Measurements from ENCODE around the gene MYO1C.
"Not testable (repeated sequence)": the region's sequence is repeated elsewhere in the genome, so short reads cannot be mapped to it uniquely, and the experiment has no call there.

The MYO1C gene

DNA sequence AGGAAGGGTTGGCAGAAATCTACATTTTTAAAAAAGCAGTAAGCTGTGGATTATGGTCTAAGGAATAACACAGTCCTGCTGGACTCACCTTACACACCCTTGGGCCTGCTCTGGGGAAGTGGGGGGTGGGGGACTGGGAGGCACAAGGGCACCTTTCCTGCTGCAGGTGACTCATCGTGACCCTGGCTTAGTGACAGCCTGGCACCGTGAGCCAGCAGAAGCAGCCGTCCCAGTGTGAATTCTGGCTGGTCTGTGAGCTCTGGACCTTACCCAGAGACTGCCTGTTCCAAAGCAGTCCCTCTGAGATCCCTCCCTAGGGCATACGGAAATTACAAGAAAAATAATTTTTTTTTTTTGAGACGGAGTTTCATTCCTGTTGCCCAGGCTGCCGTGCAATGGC lies 32.3 kb downstream of the MYO1C start:
- no peak for DNase-seq

DNA sequence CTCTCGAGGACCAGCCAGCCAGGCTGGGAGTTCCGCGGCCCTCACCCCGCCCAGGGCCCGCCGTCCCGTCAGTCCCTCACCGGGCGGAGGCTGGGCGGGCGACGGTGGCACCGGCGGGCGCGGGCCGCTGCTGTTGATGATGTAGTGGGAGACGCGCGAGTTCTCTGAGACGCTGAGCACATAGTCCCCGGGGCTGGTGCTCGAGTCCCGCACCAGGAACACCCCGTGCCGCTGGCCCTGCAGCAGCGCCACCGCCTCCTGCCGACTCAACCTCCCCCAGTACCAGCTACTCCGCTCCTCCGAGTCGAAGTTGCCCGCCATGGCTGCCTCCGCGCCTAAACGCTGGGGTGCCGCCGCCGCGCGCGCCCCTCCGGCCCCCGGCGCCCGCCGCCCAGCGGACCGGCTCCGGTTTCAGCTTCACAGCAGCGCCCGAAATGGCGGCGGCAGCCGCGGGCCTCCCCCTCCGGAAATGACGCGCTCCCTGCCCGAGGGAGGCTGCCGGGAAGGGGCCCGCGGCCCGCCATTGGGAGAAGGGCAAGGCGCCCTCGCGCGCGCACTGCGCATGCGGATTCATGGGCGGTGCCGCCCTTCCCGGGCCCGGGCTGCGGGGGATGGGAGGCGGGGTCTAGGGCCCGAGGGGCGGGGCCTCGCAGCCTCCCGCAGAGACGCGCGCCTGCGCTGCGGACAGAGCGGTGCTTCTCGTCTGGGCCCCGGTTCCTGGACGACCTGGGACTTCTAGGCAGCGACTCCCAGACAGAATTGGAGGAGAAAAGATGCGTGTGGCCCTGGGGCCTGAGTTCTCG lies 36.5 kb downstream of the MYO1C start, which contains the start of gene CRK:
Gene CRK, minus strand, starts transcription at position 436 of the 803 bp plus-strand sequence. Its CDS starts 115 bp downstream, at position 321.
- peak; percentile 73 for DNase-seq

DNA sequence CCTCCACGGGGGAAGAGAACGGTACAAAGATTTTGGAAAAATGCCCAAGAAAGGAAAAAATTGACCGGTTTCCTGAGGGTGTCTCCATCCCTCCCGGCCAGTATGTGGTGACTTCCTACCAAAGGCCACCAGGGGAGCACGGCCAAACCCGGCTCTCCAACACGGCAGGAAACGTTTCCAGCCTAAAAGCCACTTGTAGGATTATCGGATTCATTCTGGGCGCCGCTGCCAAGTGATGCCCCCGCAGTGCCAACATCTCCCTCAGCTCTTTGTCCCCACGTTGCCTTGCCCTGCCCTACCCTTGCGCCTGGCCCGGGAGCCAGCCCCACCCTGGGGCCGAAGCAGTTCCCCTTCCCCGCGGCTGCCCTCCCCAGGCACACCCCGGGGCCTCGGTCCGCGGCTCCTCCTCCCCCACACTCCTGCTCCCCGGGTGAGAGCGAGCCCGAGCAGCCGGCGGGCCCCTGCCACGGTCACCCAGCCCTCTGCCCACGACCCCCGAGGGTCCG lies 37.1 kb downstream of the MYO1C start:
- no peak for DNase-seq

DNA sequence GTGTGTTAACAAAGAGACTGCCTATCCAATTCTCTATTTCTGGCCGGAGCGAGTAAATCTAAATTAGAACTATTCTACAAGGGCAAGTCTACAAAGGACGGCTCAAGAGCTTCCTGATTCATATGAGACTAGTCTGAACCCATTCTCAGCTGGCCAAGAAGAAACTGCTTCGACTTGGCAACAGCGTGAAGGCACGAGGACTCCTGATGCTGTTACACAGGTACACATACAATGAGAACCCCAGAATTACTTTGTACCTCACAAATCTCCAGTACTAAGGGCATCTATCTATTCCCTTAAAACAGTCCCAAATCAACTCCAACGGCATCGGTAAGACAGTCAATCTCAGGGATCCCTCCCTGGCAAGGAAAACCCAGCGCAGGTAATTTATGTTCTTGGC lies 37.9 kb downstream of the MYO1C start:
- no peak for DNase-seq

DNA sequence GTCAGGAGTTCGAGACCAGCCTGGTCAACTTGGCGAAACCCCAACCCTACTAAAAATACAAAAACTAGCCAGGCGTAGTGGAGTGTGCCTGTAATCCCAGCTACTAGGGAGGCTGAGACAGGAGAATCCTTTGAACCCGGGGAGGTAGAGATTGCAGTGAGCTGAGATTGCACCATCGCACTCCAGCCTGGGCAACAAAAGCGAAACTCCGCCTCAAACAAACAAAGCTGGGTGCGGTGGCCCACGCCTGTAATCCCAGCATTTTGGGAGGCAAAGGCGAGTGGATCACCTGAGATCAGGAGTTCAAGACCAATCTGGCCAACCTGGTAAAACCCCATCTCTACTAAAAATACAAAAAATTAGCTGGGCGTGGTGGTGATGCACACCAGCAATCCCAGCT lies 38.8 kb downstream of the MYO1C start:
- not testable (repeated sequence) for DNase-seq

DNA sequence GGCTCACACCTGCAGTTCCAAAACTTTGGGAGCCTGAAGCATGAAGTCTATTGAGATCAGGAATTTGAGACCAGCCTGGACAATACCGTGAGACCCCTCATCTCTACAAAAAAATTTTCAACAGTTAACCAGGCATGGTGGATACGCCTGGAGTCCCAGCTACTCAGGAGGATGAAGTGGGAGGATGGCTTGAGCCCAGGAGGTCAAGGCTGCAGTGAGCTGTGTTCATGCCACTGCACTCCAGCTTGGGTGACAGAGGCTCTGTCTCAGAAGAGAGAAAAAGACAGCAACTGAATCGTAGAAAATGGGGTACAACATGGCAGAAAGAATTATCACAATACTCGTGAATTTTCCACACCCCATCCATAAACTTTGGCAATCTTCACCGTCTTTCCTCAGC lies 39.6 kb downstream of the MYO1C start:
- no peak for DNase-seq

DNA sequence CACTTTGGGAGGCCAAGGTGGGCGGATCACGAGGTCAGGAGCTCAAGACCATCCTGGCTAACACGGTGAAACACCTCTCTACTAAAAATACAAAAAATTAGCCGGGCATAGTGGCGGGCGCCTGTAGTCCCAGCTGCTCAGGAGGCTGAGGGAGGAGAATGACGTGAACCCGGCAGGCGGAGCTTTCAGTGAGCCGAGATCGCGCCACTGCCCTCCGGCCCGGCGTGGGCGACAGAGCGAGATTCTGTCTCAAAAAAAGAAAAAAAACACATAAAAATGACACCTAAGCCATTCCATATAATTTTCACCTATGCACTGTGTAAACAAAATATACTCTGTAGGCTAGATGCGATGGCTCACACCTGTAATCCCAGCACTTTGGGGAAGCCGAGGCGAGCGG lies 42.2 kb downstream of the MYO1C start:
- not testable (repeated sequence) for DNase-seq

DNA sequence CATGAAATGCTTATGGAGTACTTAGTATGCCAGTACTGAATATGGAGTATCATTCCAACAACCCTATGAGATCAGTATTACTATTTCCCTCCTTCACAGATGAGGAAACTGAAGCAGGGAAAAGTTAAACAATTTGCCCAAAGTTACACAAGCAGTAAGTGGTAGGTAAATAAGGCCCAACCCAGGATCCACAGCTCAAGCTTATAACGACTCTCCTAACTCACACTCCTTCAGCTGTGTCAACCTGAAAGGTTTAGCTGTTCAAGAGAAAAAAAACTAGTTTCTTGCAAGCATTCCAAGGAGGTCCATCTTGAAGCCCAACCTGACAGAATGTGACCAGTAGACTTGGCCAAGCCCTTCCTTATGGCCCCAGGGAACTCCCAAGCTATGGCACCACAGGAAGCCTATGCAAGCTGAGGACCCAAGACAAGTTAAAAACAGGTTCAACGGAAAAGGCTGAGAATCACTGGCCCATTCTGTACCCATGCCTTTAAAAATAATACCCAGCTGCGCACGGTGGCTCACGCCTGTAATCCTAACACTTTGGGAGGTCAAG lies 43.0 kb downstream of the MYO1C start:
- no peak for DNase-seq

DNA sequence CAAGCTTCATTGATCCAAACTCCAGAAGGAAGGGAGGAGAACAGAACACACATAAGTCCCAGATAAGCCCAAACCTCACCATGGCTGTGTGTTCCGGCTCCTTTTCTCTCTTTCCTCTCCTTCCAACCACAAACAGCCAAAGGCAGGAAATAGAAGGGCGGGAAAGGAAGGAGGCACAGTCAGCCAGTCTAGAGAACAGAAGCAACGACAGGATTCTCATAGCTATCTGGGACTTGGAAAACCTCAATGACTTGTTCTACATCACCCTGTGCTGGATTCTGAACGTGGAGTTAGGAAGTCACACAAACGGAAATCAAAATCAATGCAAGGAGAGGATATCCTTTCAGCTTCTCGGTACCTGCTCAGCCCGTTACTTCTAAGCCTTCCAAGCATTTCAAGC lies 45.4 kb downstream of the MYO1C start:
- DNase-seq, result no peak

DNA sequence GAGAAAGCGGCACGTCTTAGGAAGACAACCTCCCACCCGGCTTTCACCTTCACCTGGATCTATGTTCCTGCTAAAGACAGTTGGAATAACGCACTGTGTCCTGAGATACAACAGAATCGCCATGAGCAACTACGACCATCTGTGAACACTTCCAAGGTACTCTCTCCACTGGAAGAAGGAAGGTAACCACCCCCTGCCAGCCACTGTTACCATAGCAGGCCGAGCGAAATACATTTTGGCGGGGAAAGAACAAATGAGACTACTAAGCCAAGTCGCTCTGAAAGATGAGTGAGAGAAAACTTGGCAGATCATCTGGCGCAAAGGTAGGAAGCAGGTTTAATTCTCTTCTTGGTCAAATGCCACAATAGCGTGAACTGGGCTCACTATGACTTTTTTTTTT lies 46.3 kb downstream of the MYO1C start:
- no peak for DNase-seq

DNA sequence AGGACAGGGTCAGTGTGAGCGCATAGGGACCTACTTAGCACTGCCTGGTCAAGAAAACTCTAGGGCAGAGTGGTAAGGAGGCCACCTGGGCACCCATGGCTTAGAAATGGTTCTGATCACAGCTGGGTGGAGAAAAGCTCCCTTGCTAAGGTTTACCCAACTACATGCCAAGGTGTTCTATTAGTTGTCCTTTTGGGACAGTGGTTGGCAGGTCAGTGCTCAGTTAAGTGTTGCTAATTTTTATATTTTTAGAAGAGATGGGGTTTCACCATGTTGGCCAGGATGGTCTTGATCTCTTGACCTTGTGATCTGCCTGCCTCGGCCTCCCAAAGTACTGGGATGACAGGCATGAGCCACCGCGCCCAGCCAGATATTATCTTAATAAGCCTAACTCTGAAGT lies 46.8 kb downstream of the MYO1C start:
- not testable (repeated sequence) for DNase-seq

DNA sequence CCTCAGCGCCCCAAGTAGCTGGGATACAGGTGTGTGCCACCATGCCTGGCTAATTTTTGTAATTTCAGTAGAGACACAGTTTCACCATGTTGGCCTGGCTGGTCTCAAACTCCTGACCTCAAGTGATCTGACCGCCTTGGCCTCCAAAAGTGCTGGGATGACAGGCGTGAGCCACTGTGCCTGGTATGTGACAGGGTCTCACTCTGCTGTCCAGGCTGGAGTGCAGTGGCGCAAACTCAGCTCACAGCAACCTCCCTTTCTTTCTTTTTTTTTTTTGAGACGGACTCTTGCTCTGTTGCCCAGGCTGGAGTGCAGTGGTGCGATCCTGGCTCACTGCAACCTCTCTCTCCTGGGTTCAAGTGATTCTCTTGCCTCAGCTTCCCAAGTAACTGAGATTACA lies 49.8 kb downstream of the MYO1C start:
- DNase-seq, result not testable (repeated sequence)

DNA sequence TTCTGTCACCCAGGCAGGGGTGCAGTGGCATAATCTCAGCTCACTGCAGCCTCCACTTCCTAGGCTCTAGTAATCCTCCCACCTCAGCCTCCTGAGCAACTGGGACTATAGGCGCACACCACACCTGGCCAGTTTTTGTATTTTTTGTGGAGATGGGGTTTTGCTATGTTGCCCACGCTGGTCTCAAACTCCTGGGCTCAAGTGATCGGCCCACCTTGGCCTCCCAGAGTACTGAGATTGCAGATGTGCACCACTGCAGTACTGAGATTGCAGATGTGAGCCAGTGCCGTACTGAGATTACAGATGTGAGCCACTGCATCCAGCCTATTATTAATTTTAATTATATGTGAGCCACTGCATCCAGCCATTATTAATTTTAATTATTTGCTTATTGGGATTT lies 50.3 kb downstream of the MYO1C start:
- DNase-seq, result no peak

DNA sequence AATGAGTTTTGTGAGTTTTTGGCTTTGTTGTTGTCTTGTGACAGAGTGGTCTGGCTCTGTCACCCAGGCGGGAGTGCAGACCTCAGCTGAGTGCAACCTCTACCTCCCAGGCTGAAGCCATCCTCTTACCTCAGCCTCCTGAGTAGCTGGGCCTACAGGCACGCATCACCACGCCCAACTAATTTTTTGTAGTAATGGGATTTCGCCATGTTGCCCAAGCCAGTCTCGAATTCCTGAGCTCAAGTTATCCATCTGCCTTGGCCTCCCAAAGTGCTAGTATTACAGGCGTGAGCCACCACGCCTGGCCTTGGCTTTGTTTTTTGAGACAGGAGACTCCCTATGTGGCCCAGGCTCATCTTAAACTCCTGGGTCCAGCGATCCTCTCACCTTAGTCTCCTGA lies 51.6 kb downstream of the MYO1C start:
- DNase-seq, result no peak

DNA sequence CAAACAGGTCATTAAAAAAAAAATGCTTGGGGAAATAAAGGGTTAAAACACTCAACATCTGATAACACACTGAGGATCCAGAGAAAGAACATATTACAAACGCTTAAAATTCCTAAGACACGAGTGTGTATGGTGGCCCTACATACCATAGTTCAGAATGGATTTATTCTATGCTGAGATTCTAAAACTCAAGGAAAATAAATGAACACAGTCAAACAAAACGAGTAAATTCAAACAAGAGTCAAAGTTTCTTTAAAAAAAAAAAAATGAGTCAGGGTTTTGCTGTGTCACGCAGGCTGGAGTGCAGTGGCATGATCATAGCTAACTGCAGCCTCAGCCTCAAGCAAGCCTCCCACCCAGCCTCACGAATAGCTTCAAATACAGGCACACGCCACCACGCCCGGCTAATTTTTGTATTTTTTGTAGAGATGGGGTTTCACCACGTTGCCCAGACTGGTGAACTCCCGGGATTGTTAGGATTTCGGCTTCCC lies 53.8 kb downstream of the MYO1C start:
- DNase-seq, result no peak

DNA sequence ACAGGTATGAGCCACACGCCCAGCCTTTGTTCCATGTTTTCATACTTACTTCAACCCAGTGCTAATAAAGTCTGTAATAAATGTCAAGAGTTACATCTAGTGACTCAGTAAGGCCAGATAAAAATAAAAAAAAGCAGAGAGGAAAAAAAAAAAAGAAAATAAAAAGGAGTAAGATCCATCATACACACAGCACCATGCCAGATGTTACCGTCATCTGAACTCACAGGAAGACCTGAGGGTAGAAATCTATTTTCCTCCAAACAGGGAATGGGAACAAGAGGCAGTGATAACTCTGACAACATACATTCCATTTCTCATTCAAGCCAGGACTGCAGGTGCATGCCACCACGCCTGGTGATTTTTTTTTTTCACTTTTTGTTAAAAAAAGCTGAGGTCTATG lies 57.2 kb downstream of the MYO1C start:
- DNase-seq, result no peak

DNA sequence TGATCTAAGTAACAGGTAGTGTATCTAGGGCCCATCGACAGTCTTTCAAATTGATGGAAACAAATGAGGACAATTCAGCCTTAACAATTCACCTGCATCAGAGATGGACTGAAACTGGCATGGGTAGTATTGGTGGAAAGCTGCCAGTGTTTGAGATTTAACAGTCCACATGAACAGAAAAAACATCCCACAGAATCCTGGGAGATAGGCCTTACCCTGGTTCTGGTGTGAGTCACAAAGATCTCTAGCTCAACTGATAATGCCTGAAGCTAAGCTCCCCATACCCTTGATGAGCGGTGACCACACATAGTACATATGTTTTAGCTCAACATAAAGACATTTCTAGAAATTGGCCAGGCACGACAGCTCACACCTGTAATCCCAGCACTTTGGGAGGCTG lies 58.3 kb downstream of the MYO1C start:
- DNase-seq, result no peak

DNA sequence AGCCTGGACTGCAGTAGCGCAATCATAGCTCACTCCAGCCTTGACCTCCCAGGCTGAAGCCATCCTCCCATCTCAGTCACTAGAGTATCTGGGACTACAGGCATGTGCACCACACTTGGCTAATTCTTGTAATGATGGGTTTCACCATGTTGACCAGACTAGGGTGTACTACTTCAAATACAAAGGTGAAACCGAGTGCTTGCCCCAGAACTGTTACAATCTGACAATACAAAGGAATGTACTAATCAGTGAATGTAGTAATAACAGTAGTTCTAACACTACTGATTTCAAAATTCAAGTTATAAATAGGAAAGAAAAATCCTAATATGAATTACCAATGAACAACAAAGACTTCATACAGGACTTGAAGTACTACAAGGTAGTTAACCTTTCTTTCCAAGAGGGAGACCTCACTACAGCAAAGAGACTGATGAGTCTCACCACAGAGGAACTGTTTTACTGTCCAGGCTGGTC lies 60.8 kb downstream of the MYO1C start:
- DNase-seq, result no peak

DNA sequence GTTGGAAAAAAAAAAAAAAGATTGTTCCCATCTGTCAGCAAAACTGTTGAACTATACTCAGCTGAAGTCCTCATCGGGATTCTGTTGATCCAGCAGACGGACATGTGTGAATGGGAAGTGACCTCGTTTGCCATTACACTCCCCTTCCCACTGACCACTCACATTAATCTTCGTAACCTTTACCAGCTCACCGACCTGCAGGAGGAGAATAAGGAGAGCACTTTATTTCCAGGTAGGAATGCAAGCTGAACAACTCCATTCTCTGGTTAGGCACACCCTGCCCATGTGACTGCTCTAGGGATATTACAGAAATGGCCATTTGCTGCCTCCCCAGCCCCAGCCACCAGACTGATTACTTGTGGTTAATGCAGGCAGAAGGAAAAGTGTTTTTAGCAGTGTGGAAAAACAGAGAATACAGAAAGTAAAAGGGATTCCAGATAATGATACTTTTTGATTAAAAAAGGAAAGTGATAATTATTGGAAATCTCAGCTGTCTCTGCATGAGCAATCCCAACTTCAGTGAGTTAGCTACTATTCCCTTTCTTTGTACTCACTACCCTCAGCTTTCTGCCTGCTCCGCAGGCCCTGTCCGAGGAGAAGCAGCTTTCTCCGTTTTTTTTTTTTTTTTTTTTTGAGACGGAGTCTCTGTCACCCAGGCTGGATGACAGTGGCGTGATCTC lies 68.9 kb downstream of the MYO1C start:
- DNase-seq, result no peak

DNA sequence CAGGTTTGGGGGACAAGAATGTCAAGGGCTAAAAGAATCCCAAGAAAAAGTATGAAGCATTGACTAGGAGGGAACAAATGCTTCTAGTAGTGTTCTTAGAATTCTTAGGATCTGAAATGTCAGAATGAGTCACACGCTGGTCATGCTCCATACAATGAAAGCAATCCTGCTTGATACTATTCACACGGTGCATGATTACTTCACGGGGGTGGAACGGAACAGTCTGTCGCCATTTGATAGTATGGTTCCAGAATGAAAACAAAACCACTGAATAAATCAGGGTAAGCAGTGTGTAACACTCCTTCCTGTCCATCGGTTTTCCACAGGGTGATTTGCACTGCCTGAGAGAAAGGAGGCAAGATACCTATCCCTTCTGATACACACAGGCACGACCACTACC lies 69.6 kb downstream of the MYO1C start:
- no peak for DNase-seq

DNA sequence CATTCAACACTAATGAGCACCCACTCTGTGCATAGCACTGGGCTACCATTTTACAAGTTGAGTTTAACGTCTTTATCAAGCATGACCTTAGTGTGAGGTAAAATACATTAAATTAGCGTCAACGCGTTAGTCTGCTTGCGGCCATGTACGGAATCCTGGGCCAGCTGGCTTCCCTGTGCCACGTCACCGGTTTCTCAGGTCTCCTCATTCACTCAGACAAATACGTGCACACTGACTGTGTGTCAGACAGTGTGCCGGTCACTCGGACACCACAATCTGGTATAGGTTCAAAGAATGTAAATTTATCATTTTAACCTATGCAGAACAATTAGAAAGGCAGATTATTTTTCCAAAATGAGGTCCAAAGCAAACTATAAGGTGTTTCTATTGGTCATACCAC lies 71.0 kb downstream of the MYO1C start:
- no peak for DNase-seq

DNA sequence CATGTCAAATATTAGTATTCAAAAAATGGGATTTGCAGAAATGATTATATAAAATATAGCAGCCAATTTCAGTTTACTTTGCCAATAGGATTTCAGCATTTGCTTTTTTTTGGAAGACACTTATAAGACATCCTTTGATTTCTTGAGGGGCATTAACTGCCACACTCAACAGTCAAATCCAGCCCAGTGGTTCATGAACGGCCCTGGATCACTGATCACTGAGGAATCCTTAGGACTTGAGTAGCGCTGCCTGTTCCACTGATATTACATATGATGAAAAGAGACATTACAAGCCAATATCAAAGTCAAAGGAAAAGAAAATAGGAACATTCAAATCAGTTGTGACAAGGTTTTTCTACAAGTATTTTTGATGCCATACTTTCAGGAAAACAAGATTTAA lies 71.5 kb downstream of the MYO1C start:
- no peak for DNase-seq

DNA sequence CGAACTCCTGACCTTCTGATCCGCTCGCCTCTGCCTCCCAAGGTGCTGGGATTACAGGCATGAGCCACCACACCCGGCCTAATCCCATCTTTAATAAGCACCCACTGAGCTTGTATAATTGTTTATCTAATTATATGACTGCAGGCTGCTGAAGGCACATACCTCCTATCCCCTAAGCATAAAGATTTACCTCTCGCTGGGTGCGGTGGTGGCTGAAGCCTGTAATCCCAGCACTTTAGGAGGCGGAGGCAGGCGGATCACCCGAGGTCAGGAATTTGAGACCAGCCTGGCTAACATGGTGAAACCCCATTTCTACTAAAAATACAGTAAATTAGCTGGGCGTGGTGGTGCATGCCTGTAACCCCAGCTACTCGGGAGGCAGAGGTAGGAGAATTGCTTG lies 72.3 kb downstream of the MYO1C start:
- no peak for DNase-seq

DNA sequence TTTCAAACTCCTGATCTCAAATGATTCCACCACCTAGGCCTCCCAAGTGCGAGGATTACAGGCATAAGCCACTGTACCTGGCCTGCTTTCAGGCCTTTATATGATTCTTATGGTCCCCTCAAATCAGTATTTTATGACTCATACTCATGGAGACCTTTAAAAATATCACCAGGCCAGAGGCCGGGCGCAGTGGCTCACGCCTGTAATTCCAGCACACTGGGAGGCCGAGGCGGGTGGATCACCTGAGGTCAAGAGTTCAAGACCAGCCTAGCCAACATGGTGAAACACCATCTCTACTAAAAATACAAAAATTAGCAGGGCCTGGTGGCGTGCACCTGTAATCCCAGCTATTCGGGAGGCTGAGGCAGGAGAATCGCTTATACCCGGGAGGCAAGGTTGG lies 74.0 kb downstream of the MYO1C start:
- DNase-seq, result not testable (repeated sequence)
